NOMO-1 treated with DMSO at 0.1 percent for 48 hours (cell line): Measurements from ENCODE around the gene MT4.

ENCODE experiments used
- DNase-seq: peaks from one replicate; lab custom pipeline; 2025; ENCODE audit not compliant: unreplicated experiment; lab: John Stamatoyannopoulos, UW

MT4 gene

GRCh38 chr16:56618138-56618537 lies 53.3 kb downstream of the MT4 start:
- DNase-seq = no peak
